GM18511 (cell line): ENCODE measurements around the gene ZNF543.
"Not testable (repeated sequence)": the region's sequence is repeated elsewhere in the genome, so short reads cannot be mapped to it uniquely, and the experiment has no call there.

Experiments
- ATAC-seq: cut with Tn5 transposase; IDR thresholded peaks from one replicate; pipeline ENCODE4 v1.9.1; 2021; ENCODE audit warnings: mild to moderate bottlenecking, moderate library complexity; ENCODE audit not compliant: unreplicated experiment

ZNF543 gene

DNA sequence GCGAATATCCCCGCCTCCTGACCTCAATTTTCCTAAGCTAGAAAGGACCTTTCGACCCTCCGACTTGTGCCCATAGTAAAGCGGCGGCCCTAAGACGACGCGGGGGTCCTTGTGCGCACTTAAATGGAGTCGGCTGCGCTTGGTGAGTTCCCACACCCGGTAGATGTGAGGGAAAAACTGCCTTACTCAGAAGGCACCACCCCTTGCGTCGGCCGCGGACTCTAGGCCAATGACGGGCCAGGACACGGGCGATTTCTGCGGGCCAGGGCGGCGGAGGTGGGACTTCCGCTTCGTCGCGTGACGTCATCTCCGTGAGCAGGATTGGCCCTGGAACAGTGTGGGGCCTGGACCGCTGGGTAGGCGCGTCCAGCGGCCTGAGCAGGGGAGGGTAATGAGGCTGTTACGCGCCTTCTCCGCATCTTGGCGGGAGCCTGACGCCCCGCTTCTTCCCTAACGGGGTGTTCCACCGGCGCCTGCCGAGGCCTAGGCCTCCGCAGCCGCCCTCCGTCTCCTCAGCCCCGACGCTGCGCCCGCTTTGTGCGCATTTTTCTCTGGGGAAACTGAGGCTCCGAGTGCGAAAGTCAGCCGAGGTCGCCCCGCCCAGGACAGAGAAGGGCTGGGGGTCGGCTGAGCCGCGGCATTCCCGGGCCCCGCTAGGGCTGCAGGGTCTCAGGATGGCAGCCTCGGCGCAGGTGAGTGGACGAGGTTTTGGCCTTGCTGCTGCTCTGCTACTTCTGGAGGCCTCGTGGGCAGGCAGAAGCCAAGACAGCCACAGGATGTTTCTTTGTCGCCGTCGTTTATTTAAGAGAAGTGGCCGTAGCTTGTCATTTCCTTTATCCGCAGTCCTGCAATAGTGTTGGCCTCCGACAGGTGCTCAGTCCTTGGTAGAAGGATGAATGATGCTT is at the start of gene ZNF543:
Gene ZNF543, plus strand, starts transcription at position 293 of the 905 bp plus-strand sequence. Its CDS starts 382 bp downstream, at position 675.
- peak; percentile 98 for ATAC-seq

DNA sequence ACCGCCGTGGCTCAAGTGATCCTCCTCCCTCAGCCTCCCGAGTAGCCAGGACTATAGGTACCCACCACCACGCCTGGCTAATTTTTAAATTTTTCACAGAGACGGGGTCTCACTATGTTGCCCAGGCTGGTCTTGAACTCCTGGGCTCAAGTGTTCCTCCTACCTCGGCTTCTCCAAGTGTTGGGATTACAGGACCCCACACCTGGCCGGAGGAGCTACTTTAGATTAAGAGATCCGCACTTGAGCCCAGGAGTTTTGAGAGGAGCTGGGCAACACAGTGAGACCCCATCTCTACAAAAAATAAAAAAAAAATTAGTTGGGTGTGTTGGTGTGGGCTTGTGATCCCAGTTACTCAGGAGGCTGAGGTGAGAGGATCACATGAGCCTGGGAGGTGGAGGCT is 49.0 kb upstream of the ZNF543 start:
- ATAC-seq: no peak

DNA sequence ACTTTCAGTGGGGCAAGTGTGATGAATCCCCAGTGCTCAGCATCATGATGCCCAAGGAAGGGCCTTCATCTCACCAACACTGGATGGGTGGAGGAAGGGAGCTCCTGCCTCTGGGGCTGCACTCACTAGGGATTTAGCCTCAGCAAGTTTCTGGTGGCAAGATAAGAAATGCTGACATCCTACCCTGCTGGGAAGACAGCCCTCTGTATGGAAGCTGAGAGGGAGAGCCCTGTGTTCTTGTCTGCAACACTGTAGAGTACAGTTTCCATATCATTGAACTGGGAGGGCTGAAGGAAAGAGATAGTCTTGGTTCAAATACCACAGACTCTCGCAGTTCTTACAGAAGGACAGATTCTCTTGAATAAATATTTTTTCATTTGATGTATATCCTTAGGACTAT is 47.3 kb upstream of the ZNF543 start:
- ATAC-seq: no peak

DNA sequence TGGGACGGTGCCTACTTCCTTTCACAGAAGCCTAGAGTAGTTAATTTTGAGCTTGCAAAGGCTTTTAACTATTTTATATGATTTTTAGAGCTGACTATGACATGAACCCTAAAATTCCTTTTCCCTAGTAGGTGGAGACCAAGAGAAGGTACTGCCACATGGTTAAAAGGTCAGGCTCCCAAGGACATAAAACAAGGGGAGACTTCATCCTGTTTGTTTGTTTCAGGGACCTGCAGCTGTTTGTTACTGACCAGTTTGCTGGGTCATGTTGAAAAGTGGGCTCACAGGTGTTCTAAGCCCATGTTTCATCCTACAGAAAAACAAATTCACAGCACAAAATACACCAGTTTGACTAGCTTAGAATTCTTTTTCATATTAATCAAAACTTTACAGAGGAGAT is 43.8 kb upstream of the ZNF543 start:
- no peak for ATAC-seq

DNA sequence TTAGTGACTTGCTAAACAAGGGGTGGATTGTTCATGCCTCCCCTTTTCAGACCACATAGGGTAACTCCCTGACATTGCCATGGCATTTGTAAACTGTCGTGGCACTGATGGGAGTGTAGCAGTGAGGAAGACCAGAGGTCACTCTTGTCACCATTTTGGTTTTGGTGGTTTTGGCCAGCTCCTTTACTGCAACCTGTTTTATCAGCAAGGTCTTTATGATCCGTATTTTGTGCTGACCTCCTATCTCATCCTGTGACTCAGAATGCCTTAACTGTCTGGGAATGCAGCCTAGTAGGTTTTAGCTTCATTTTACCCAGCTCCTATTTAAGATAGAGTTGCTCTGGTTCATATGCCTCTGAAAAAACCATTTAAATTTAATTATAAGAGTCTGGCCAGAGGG is 41.8 kb upstream of the ZNF543 start:
- not testable (repeated sequence) for ATAC-seq

DNA sequence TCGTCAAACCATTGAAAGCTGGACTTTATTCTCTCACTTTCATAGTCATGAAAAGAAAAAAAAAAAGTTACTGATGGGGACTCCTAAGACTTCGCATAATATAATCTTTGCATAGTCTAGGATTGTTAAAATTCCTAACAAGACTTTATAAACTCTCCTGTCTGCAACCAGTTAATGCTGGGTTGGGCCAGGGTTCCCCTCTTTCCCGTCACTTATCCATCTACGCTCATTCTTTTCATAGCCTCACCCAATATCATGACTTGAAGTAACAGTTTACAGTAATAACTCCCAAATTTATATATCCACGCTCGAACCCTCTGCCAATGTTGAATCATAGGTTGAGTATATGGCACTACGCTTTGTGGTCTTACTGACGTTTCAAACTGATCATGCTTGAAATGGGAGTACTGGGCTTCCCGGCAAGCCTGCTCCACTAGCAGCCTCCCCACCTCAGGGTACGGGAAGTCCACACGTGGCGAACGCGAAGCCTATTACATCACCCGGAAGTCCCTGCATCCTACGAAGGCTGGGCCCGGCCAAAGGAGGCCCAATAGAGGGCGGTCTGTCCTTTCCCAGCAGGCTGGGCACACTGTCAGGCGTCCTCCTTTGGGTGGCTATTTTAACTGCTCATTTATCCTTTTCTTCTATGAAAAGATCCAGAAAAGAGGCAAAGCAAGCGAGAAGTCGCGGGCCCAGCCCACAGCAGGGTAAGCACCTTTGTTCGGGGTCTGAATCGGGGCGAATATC is 40.7 kb upstream of the ZNF543 start:
- ATAC-seq: peak; percentile 75

DNA sequence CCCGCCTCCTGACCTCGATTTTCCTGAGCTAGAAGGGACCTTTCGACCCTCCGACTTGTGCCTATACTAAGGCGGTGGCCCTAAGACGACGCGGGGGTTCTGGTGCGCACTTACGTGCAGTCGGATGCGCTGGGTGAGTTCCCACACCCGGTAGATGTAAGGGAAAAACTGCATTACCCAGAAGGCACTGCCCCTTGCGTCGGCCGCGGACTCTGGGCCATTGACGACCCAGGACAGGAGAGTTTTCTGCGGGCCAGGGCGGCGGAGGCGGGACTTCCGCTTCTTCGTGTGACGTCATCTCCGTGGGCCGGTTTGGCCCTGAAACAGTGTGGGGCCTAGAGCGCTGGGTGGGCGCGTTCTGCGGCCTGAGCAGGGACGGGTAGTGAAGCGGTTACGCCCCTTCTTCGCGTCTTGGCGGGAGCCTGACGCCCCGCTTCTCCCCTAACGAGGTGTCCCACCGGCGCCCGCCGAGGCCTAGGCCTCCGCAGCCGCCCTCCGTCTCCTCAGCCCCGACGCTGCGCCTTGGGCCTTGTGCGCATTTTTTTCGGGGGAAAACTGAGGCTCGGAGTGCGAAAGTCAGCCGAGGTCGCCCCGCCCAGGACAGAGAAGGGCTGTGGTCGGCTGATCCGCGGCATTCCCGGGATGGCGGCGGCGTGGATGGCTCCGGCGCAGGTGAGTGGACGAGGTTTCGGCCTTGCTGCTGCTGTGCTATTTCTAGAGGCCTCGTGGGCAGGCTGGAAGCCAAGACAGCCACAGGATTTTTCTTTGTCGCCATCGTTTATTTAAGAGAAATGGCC is 39.9 kb upstream of the ZNF543 start, which contains the start of gene ZNF460:
Gene ZNF460, plus strand, starts transcription at position 321 of the 797 bp plus-strand sequence. Its CDS starts 322 bp downstream, at position 643.
- ATAC-seq: peak; percentile 82

DNA sequence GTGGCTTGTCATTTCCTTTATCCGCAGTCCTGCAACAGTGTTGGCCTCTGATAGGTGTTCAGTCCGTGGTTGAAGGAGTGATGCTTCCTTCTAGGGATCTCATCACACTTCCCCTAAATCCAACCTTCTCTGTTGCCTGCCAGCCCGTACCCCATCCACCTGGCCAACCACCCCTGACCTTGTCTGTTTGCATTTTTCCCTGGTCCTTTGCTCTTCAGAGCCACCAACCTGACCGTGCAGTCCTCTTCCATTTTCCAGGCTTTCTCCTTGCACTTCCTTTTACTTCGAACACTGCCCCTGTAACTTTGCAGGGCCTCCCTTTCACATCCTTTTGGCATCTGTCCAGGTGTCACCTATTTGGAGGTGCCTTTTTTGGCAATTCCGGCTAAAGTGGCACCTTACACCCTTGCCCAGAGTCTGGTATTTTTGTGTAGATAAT is 39.3 kb upstream of the ZNF543 start:
- ATAC-seq: no peak

DNA sequence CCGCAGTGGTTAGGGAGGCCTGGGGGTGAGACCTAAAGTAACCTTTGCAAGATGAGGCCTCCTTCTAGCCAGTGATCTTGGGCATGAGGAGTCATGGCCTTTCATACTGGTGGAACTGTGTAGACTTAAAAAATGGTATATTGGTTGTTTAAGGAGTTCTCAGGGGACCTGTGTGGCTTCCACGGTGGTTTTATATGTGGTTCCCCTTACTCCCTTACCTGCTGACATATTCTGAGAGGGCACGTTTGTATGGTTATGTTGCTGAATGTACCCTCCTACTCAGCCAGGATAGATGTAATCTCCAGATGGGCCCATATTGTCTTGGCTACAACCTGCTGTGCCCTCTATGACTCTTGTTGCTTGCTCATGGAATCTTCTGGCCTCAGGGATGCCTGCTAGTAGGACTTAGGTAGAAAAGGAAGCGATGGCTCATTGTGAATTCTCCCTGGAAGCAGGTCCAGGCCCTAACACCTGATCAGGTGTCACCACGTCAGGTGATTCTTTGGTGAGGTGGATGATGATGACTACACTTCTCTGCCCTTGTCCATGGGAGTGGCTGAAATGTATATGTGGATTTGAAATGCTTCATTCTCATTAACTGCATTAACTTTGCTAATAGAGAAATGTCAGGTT is 38.1 kb upstream of the ZNF543 start:
- ATAC-seq: no peak

DNA sequence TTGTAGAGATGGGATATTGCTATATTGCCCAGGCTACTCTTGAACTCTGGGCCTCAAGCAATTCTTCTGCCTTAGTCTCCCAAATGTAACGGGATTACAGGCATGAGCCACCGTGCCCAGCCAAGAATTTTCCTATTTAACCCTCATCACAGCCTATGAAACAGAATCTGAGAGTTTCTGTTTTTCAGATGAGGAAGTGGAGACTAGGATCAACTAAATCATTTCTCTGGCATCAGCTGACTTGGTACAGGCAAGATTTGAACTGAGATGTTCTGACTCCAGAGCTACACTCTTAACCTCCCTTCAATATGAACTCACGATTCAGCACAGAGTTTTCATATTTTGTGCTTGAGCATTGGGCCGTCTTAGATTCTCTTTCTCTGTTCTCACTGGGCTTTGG is 31.9 kb upstream of the ZNF543 start:
- no peak for ATAC-seq

DNA sequence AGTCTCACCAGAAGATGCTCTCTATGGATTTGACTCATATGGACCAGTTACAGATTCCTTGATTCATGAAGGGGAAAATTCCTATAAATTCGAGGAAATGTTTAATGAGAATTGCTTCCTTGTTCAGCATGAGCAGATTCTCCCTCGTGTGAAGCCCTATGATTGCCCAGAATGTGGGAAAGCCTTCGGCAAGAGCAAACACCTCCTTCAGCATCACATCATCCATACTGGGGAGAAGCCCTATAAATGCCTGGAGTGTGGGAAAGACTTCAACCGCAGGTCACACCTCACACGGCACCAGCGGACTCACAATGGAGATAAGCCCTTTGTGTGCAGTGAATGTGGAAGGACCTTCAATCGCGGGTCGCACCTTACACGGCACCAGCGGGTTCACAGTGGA is 29.3 kb upstream of the ZNF543 start:
- ATAC-seq: no peak

DNA sequence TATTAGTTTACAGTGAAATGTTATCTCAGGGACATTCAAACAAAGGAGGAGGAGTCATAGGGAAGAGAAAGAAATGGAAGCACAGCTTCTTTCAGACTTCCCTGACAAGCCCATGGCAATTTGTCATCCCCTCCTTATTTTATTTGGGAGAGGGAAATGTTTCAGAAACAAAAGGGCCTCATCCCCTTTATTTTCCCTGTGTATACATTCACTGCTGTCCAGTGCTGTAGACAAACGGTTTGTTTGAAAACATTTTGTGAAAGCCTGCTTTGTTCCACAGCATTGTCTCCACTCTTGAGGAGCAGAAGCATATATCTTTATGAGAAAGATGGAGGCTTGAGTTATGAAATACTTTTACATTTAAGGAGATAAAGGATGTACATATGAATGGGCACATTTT is 27.7 kb upstream of the ZNF543 start:
- ATAC-seq: no peak

DNA sequence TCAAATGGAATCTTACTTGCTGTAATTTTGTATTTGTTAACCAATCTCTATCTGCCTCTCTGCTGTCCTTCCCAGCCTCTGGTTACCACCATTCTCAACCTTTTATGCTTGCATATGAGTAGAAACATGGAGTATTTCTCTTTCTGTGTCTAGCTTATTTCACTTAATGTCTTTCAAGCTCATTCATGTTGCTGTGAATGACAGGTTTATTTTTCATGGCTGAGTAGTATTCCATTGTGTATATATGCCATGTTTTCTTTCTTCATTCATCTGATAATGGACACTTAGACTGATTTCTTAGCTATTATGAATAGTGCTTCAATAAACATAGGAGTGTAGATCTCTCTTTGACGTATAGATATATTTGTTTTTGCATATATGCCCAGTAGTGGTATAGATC is 26.6 kb upstream of the ZNF543 start:
- no peak for ATAC-seq

DNA sequence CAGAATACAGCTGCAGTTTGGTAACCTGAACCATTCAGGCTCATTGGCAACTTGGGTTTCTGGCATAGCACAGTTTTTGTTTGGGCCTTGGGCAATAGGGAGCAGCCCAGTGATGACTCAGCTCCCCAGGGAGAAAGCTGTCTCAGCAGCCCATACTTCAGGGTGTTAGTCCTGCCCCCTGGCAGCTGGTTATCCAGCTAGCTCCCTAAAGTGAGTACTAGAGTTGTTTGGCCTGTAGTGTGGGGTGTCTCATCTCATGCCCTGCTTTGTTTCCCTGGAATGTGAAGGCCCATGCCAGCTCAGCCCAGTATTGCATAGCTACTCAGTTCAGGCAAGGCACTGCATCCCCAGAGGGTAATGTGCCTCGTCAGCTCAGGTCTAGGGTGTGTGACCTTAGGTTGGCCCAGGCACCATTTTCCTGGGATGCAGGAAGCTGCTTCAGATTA is 18.2 kb upstream of the ZNF543 start:
- no peak for ATAC-seq

DNA sequence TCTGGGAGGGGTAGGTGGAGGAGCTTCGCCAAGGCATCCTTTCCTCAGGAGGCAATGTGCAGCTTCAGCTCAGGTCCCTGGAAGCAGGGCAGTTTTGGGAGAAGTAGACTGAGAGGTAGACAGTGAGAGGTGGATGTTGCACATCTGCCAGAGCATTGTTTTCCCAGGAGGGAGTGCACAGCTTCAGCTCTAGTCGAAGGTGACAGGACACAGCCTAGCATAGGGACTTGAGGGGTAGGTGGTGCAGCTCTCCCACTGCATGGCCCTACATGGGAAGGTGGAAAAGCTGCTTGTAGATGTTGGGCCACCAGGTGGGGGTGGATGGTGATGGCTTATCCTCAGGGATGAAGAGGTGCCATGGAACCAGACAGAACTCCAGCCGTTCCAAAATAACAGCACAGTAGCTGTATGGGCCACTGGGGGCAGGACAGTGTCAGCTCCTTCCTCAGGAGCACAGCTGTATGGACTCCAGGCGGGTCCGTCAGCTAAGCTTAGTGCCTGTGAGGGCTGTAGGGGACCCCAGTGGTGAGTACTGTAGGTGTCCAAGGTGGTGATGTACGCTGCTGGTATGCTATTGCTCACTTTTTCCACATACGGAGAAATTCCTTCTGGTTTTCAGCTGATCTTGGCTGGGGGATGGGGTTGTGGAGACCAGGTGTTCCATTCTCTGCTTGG is 17.4 kb upstream of the ZNF543 start:
- no peak for ATAC-seq

DNA sequence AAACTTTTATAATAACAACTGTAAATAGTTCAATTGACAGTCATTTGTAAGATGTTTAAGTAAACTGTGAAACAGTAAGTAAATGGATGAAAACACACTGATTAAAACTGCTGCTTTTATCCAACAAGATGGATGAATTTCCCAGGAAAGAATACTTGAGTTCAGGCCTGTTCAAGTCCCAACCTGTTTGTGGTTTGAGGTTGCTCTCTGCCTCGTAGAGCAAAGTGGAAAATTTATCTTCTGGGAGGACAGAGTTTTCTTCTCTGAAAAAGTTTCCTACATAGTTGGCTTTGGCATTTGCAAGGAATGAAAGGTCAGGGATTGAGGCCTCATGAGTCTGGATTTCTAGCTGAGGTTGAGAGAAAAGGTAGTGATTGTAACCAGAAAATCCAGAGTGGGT is 15.2 kb upstream of the ZNF543 start:
- ATAC-seq: no peak

DNA sequence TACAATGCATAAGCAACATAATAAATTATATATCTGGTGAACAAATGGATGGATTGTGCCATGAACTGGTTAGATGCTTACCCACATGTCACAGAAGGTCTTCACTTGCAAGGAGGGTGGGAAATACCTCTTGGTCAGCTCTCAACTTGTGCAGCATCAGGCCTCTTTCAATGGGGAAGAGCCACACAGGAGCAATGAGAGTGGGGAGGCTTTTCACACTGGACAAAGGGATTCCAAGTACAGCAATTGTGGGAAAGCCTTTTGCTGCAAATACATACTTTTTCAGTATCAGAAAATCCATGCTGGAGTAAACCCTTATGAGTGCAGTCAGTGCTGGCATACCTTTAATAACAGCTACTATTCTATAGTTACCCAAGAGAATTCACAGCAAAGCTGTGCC is 11.8 kb upstream of the ZNF543 start:
- ATAC-seq: no peak

DNA sequence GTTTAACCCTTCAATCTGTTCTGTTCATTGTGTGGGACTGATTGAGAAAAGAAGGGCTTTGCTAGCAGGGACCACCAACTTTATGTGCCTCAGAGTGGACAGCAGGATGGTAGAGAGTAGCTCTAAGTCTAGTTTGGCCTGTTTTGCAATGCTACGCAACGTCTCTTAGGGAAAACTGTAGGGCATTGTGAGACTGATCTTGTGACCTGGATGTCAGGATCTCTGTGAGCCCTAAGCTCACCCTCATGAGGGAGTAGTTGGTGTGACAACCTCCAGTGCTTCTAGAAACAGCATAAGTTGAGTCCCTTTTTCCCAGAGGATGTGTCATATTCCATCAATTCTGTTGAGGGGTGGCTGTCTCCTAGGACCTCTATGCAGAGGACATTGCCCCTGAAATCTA is 9.5 kb upstream of the ZNF543 start:
- ATAC-seq: no peak

DNA sequence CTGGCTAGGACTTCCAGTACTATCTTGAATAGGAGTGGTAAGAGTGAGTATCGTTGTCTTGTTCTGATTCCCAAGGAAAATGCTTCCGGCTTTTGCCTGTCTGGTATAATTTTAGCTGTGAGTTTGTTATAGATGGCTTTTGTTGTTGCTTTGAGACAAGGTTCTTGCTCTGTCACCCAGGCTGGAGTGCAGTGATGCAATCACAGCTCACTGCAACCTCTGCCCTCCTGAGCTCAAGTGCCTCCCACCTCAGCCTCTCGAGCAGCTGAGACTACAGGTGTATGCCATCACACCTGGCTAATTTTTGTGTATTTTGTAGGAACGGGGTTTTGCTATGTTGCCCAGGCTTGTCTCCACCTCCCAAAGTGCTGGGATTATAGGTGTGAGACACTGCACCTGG is 6.1 kb upstream of the ZNF543 start:
- ATAC-seq: no peak

DNA sequence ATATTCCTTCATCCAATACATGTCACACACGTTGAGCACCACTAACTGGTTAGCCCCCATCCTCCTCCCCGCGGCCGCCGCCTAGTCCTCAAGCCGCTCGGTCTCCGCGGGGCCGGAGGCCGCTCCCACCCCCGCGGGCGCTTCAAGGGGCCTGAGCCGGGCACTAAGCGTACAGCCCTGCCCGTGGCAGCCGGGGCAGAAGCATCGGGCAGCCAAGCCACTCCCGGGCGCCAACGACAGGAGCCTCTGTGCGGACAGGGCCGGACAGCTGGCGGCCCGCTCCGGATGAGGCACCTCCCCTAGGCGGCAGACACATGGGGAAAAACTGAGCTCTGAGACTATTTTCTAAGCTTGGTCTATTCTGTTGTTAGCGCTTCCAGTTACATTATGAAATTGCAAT is 2.8 kb upstream of the ZNF543 start:
- ATAC-seq: no peak
